ENCODE results near the gene LTBP3. TPM values are rescaled to one million over a fixed set of nuclear protein-coding genes. Genes with fewer than 3 reads are reported as not detected.

The LTBP3 gene
- total and polyA plus RNA-seq, 12 donors = 42.7 to 92.5 (median 72.8) TPM

DNA sequence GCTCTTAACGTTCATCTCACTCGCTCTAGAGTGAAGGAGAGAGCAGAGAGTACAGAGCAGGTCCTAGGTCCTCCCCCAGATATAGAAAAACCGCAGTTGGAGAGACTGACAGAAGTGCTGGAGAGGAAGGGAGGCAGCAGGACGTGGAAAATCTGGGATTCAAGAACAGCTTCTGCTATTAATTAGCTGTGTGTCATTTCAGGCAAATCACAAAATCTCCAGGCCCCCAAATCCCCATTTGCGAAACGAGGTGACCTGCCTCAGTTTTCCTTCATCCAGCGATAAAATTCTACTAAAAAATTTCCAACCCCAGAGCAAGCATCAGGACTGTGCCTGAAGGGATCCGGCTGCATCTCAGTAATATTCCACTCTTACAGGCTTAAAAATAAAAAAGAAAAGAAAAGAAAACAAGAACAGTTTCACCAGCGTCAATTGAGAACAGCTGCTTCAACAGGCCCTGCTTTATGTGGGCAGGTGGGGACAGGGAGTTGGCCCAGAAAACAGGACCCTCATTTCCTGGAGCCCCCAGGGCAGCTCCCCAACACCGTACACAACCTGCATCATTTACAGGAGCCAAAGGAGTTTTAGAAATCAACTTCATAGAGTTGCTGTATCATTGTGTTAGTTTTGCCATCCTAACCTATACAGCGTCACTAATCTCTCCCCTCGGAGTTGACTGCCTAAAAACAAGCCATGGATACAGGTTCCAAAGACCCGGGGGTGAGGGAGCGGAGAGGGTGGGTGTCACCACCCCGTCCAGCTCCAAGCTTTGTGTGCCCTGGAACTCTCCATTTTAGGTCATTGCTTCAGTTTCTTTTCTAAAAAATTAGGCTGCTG, 61.6 kb downstream of the LTBP3 start:
- no peaks in the 10 kb centered on the region for H3K9me3 ChIP-seq
- WGBS, 2 donors = 14 to 19% methylated on average over 15 of the region's 15 CpGs
- ATAC-seq (peak in 1 of 8 donors; percentile 0), DNase-seq (peak in 1 of 2 donors; percentile 53)
- H3K4me3 ChIP-seq = peak overlapping the region in 9 of 10 donors; percentile 16 to 86 (median 45)
- H3K27ac ChIP-seq = peak overlapping the region; percentile 88 to 100 (median 99)
- H3K36me3 ChIP-seq = peaks cover 0 to 15% (median 5%) of the 10 kb centered on the region in 9 donors
- no peaks in the 10 kb centered on the region for H3K27me3 ChIP-seq
- TF ChIP-seq, protein P1, sequence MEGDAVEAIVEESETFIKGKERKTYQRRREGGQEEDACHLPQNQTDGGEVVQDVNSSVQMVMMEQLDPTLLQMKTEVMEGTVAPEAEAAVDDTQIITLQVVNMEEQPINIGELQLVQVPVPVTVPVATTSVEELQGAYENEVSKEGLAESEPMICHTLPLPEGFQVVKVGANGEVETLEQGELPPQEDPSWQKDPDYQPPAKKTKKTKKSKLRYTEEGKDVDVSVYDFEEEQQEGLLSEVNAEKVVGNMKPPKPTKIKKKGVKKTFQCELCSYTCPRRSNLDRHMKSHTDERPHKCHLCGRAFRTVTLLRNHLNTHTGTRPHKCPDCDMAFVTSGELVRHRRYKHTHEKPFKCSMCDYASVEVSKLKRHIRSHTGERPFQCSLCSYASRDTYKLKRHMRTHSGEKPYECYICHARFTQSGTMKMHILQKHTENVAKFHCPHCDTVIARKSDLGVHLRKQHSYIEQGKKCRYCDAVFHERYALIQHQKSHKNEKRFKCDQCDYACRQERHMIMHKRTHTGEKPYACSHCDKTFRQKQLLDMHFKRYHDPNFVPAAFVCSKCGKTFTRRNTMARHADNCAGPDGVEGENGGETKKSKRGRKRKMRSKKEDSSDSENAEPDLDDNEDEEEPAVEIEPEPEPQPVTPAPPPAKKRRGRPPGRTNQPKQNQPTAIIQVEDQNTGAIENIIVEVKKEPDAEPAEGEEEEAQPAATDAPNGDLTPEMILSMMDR (IDR thresholded peaks at IDR 0.05) = no peak
- peaks cover 43 to 65% (median 56%) of the 10 kb centered on the region in 9 donors for H3K4me1 ChIP-seq
- intact Hi-C loops (cut with DNase I) = loop anchor here in 5 of 10 donors (1.0 to 2.0 kb wide), 6 partner anchors 9 to 76 kb away; partner anchors contain the start of gene NEAT1 (in 1 of the 5)

- no peaks in the 10 kb centered on the region for H3K9me3 ChIP-seq
- intact Hi-C loops (cut with DNase I) = loop anchor here in 4 of 10 donors (2.0 kb wide), 3 partner anchors 15 to 19 kb away; no protein-coding TSS in a partner anchor
- H3K4me1 ChIP-seq = peaks cover 72 to 94% (median 86%) of the 10 kb centered on the region in 9 donors
- H3K27ac ChIP-seq = peak overlapping the region; percentile 88 to 100 (median 99)
- DNase-seq (peak; percentile 54 to 86), ATAC-seq (peak in 6 of 8 donors; percentile 10 to 31 (median 18))
- no peaks in the 10 kb centered on the region for H3K27me3 ChIP-seq
- 32 to 34% methylated on average over 12 of the region's 12 CpGs for WGBS, 2 donors
- no peaks in the 10 kb centered on the region for H3K36me3 ChIP-seq
- TF ChIP-seq, protein P1 (IDR thresholded peaks at IDR 0.05) = no peak
- H3K4me3 ChIP-seq = peak overlapping the region in 6 of 10 donors; percentile 2 to 27 (median 9)
These were observed 64.6 kb downstream of the LTBP3 start for GRCh38 chr11:65493367-65494176.

DNA sequence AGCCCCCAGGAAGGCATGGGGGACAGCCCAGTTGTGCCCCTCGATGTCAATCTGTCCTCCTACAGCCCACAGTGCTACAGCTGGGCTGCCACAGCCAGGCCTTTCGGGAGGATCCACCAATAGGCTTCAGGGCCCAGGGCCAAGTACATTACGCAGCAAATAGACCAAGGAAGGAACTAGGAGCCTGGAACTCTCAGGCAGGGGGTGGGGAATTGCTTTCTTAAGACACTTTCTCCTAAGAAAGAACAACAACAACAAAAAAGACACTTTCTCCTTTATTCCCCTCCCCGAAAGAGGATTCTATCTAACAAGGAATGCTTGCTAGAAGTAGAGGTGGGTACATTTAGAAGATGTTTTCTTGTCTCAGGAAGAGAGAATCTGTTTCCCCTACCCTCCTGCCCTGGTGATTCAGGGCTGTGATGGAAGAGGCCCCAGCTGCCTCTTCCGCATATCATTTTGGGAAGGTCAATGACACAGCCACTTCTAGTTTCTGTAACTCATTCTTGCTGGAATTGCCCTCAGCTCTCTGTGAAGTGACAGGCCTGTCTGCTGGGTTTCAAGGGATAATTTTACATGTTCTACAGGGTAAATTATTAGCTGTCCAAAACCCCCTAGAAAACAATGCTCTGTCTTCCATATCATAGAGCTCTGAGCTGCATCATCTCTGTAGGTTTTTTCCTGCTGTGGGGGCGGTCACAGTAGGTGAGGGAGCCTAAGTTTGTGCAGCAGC, 65.4 kb downstream of the LTBP3 start:
- H3K27ac ChIP-seq = peak overlapping the region; percentile 88 to 100 (median 99)
- peak in 6 of 8 donors; percentile 19 to 38 (median 30) for ATAC-seq
- H3K27me3 ChIP-seq = no peaks in the 10 kb centered on the region
- H3K36me3 ChIP-seq = no peaks in the 10 kb centered on the region
- 16 to 25% methylated on average over 6 of the region's 6 CpGs for WGBS, 2 donors
- peak overlapping the region in 6 of 10 donors; percentile 2 to 27 (median 9) for H3K4me3 ChIP-seq
- DNase-seq = peak; percentile 75 to 92
- peaks cover 79 to 94% (median 93%) of the 10 kb centered on the region in 9 donors for H3K4me1 ChIP-seq
- intact Hi-C loops (cut with DNase I) = loop anchor here in 1 of 10 donors (2.0 kb wide), 1 partner anchor 14 kb away; no protein-coding TSS in a partner anchor
- no peaks in the 10 kb centered on the region for H3K9me3 ChIP-seq
- TF ChIP-seq, protein P1 (IDR thresholded peaks at IDR 0.05) = no peak

All from heart right ventricle (tissue), 16 donors.